HG03439 (cell line): ENCODE measurements around the gene PDCD5.
"Not testable (repeated sequence)": the region's sequence is repeated elsewhere in the genome, so short reads cannot be mapped to it uniquely, and the experiment has no call there.

ENCODE experiments used
- ATAC-seq: cut with Tn5 transposase; IDR thresholded peaks from one replicate; pipeline ENCODE4 v1.9.1; 2021; ENCODE audit warnings: mild to moderate bottlenecking, moderate library complexity; ENCODE audit not compliant: unreplicated experiment

The PDCD5 gene

DNA sequence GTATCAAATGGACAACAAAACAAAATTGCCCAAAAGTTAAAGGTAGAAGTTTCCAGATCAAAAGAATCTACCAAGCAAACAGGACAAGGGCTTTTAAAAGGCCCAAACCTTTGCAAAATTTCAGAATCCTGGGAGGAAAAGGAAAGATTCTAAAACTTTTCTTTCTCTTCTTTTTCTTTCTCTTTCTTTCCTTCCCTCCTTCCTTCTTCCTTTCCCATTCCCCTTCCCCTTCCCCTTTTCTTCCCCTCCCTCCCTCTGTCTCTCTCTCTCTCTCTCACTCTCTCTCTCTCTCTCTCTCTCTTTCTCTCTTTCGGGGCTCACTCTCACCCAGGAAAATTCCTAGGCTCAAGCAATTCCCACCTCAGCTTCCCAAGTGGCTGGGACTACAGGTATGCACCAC, 4.2 kb upstream of the PDCD5 start:
- no peak for ATAC-seq

DNA sequence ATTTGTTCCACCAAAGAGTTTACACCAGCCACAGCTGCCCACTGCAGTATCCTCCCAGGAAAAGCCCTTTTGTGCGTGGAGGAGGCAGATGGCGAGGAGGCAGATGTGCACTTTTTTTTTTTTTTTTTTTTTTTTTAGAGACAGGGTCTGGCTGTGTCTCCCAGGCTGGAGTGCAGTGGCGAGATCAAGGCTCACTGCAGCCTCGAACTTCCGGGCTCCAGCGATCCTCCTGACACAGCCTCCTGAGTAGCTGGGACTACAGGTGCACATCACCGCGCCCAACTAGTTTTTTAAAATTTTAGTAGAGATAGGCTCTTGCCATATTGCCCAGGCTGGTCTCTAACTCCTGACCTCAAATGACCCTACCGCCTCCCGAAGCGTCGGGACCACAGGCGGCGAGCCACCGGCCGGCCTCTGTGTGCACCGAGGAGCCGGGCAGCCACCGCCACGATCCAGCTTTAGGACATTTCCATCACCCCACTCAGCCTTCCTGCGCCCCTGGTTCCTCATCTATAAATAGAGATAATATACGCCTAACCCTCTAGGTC, 563 bp upstream of the PDCD5 start:
- peak; percentile 22 for ATAC-seq

DNA sequence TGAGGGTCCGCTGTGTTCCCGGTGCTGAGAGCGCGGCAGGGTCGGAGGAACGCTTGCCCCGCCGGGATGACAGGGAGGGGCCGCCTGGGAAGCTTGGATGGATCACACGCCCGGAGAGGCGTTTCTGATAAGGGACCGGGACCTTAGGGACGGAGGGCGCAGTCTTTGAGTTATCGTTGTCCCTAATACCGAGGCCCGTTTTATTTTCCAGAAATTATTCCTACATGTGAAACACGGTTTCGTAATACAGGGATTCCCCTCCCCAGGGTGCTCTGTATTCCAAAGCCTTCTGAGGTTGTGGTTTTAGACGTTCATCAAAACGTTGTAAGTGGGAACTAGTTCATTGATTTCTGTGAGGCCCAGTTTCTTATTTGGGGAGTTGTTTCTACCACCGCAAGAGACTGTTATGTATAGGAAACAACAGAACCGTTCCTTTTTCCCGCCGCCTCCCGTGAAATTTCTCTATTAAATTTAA, 752 bp downstream of the PDCD5 start:
- ATAC-seq: peak; percentile 4

DNA sequence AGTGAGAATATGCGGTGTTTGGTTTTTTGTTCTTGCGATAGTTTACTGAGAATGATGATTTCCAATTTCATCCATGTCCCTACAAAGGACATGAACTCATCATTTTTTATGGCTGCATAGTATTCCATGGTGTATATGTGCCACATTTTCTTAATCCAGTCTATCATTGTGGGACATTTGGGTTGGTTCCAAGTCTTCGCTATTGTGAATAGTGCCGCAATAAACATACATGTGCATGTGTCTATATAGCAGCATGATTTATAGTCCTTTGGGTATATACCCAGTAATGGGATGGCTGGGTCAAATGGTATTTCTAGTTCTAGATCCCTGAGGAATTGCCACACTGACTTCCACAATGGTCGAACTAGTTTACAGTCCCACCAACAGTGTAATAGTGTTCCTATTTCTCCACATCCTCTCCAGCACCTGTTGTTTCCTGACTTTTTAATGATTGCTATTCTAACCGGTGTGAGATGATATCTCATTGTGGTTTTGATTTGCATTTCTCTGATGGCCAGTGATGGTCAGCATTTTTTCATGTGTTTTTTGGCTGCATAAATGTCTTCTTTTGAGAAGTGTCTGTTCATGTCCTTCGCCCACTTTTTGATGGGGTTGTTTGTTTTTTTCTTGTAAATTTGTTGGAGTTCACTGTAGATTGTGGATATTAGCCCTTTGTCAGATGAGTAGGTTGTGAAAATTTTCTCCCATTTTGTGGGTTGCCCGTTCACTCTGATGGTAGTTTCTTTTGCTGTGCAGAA, 6.9 kb downstream of the PDCD5 start:
- ATAC-seq: not testable (repeated sequence)

DNA sequence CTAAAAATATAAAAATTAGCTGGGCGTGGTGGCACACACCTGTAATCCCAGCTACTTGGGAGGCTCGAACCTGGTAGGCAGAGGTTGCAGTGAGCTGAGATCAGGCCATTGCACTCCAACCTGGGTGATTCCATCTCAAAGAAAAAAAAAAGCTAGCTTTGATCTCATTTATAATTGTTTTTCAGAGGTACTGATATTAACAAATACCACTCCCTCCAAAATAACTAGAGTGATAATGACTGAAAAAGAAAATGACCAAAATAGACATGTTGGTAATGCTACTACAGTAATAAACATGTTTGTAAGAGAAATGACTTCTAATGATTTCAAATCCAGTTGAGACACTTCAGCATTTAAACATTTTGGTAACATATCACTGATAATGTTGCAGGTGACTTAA, 13.0 kb downstream of the PDCD5 start:
- ATAC-seq: no peak

DNA sequence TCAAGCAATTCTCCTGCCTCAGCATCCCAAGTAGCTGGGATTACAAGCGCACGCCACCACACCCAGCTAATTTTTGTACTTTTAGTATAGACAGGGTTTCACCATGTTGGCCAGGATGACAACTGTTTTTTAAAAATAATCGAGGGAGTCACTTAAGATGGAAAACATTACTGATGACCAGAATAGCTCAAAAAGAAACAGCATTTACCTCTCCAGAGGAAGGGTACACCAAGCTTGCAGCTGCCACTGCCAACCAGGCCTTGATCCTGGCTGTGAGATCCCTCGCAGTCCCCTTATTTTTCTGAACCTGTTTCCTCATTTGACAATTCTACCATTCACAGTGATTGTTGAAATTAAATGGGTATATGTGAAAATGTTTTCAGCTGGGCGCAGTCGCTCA, 14.5 kb downstream of the PDCD5 start:
- no peak for ATAC-seq

DNA sequence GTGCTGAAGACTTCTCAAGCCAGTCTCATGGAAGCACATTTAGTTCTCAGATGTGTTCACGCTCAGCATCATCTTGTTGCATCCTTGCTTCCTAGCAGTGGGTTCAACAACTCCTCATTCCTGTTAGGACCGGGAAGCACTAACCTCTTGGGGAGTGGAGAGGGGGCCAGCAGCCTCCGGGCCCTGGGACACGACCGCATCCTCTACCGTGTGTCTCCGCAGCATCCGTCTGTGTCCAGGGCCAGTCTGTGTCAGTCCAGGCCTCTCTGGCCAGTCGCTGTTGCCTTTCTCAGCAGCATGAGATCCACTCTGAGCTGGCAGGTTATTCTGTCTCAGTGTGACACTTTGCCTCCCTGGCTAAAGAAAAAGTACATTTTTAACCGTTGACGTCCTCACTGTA, 17.0 kb downstream of the PDCD5 start:
- no peak for ATAC-seq

DNA sequence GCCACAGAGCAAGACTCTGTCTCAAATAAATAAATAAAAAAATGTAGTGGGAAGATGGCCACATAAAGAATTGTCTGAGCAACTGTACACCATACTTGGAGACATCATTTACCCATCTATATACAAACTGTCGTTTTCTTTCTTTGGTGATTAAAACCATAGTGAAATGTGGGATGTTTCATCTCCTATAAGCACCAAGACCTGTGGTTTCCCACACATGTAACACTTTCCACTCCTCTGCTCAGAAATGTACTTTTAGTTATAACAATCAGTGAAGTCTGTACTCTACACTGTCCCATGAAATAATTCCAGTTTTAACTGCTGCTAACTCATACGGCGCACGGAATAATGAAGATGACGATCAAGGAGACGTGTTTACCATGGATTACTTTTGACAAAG, 18.3 kb downstream of the PDCD5 start:
- ATAC-seq: no peak

DNA sequence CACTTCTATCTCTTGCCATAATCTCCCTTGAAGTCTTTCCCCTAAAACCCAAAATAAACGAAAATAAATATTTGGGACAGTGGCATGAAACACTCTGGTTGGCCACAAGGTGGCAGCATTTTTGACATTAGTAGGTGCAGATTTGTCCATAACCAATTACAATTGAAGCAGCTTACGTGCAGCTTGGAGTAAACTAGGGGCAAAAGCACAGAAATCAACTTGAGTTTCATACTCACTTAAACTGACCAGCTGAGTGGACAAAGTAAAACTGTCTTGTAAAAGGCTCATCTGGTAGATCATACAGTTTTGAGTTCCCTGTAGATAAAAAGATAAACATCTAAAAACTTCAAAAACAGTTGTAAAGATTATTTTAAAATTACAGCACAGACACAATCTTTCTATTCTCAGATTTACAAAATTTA, 18.8 kb downstream of the PDCD5 start:
- peak; percentile 58 for ATAC-seq

DNA sequence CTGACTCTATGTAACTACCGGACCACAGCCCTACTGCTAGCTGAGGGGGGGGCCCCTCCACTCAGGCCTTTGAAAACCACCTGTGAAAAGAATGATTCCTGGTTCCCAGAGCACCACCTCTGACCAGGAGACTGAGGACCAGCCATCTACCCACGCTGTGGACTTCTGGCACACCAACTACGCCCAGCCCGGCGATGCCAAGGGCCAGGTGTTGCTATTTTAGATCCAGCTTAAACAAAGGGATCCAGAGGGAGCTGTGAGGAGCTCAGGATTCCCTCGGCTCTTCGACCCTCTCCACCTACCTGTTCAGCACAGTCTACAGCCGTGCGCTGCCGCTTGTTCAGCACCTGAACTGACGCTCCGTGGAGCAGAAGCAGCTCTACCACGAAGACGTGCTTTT, 23.0 kb downstream of the PDCD5 start:
- ATAC-seq: no peak

DNA sequence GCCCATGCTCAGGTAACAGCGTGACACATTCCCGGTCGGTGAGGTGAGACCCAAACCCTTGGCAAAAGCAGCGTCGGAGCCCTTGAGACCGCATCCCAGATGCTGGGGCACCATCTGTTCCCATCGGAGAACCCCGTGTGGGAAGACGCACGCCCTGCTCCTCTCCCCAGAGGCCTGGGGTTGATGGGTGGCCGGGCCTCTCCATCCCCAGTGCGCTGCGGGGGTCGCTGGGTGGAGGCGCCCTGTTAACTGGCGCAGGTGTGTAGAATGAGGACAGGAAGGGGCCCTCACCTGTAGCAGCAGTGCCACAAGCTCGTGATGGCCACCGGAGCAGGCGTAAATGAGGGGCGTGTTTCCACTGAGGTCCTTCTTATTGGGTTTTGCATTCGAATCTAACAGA, 24.6 kb downstream of the PDCD5 start:
- ATAC-seq: no peak

DNA sequence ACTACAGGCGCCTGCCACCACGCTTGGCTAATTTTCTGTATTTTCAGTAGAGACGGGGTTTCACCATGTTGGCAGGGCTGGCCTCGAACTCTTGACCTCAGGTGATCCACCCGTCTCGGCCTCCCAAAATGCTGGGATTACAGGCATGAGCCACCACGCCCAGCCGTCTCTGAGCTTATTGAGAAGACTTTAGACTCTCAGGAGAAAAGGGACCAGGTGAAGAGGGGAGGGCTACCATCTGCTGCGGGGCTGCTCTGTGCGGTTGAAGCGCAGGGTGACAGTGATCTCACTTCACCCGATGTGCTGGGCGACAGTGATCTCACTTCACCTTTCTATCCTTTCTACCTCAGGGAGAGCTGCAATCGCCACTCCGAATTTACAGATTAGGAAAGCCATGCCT, 25.3 kb downstream of the PDCD5 start:
- no peak for ATAC-seq

DNA sequence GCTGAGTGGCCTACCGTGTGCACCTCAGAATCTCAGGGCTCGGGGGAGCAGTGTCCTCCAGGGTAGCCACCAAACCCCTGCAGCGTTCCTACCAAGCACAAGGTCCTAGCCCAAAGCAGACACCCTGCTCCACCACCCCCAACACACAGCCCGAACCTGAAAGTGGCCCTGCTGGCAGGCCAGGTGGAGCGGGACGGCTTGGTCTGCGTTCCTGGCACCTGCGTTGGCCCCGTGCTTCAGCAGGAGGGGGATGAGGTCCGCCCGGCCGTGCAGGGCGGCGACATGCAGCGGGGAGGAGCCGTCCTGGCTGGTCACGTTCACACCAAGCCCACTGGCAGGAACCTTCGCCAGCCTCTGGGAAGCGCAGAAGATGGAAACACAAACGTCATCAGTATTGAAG, 26.5 kb downstream of the PDCD5 start:
- no peak for ATAC-seq

DNA sequence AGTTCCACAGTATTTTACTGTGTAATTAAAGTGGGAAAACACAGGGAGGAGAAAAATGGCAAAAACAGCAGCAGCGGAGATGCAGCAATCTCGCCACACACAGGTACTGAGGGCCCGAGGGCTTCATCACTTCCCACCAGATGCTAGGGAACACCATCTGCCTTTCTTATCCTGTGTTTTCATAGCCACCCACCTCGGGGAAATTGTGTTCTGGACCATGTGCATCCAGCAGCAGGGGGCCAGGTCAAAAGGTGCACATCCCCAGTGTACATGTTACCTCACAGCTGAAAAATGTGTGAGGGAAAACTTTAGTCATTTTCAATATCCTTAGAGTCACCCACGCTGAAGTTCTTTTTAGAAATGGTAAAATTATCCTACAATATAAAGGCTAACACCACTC, 30.2 kb downstream of the PDCD5 start:
- ATAC-seq: no peak

DNA sequence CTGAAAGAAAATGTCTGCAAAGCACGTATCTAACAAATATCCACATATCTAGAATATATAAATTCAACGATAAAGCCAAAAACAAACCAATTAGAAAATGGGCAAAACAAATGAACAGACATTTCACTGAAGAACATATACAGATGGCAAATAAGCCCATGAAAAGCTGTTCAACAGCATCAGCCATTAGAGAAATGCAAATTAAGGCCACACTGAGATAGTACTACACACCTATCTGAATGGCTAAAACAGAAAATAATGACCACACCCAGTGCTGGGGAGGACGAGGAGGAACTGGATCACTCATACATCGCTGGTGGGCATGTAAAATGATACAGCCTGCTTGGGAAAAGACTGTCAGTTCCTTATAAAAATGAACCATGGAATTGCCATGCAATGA, 32.0 kb downstream of the PDCD5 start:
- ATAC-seq: no peak

DNA sequence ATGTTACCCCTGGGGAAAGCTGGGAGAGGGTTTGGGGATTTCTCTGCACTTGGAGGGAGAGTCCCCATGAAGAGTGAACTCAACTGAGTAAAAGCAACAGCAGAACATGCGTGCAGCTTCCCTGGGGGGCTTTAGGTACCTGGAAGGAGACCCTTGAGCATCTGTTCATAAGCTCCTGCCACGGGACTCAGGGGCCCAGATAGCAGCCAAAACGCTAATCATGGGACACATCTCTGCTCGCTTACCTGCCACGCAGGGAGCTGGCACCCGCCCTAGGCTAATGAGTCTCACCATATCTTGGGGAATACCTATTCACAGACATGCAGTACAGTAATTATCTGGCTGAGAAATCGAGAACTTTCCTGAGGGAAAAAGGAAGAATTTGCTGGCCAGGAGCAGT, 33.9 kb downstream of the PDCD5 start:
- ATAC-seq: no peak

DNA sequence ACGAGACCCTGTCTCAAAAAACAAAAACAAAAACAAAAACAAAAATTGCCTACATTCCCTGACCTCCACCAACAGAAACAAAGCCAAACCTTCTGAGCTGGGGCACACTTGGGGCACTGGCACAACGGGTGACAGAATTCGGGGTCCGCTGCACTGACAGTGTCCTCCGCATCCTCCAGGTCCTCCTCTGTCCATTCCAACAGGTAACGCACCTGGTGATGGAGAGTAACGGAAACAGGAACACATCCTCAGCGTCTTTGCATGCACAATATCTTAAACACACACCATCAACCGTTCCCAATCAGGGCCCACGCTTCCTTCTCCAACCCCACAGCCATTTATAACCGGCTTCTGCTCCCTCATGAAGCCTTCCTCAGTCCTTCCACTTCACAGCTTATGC, 34.6 kb downstream of the PDCD5 start:
- ATAC-seq: no peak

DNA sequence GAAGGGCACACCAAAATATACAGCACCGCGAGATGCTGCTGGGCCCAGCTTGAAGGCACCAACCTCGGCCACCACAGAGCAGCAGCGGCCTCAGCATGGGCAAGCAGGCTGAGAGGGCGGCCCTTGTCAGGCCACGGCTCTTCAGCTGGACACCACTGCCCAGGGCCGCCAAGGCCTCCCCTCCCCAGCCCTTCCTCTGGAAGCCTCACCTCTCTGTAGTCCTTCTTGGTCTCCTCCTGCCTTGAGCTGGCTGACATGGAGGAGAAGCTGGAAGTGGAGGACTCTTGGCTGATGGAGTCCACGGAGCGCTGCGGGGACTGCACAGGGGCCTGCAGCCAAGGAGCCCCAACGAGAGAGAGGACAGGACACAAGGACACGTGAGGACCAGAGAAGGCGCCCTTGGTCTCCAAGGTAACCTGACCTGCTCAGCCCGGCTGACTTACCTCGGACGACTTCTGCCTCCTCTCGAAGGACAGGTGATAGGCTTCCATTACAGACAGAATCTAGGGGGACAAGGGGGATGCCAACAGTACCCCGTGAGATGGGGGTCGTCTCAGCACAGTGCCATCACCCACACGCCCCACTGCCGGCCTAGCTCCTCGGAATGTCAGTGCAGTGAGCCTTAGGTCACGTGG, 38.2 kb downstream of the PDCD5 start:
- no peak for ATAC-seq

DNA sequence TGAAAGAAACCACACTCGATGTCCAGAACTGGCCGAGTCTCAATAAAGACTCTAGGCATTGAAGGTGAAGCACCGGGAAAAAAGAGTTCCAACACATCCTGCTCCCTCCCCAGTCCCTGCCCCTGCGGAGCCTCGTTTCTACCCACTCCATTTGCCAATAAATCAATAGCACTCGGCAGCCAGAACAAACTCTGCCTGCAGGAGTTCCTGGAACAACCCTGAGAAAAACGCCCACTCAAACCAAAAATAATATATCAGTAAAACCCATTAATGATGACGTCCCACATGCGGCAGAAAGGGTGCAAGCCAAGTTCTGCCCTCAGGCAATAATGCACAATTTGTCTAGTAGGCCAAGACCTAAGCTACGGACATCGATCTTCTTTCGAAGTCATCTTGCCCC, 41.0 kb downstream of the PDCD5 start:
- no peak for ATAC-seq

DNA sequence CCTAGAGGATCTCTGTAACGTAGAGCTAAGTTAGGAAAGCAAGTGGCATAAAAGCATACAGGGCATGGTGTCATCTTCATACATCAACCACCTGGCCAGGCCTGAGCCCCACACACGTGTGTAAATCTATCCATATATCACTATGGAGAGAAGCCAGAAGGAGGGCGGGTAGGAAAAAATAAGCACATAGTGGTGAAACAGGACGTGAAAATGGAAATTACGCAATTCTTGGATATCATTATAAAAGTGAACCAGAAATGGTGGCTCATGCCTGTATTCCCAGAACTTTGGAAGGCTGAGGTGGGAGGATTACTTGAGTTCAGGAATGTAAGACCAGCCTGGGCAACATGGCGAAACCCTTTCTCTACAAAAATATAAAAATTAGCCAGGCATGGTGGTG, 43.4 kb downstream of the PDCD5 start:
- ATAC-seq: no peak

DNA sequence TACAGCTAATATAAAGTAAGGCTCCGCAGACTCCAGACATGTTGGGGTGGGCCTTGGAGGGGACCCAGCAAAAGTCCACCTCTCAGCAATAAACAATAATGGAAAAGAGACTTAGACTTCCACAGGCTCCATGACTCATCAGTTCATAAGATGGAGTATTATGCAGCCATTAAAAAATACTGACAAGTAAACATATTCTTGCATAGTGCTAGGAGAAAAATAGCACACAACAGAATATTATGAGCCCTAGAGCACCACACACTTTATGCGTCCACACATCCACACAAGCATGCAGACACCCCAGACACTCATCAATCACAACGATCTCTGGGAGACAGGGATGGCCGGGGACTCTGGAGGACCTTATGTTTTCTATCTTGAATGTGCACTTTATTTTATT, 46.0 kb downstream of the PDCD5 start:
- no peak for ATAC-seq

DNA sequence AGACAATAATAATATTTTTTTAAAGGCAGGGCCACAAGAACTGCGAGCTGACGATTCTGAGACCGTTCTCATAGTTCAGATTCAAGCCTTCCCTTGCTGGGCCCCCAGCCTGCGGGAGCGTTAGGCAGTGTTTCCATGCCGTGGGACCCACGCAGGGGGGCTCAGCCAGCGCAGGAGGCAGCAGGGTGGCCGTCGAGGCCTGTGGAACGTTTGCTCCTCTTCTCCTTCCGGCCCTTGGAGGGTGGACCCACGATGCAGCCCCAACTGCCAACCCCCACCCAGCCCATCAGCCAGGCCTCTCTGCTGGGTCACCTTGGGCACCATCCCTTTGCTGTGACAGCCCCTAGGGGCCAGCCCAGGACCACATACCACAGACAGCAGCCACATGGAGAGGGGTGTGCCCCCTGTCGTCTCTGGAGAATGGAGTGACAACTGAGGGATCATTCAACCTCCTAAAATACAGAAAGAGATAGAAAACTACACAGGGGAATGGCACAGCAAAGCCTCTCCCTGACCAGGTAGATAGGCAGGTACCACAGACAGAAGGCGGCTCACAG, 46.8 kb downstream of the PDCD5 start:
- ATAC-seq: no peak
